Upper lobe of right lung (tissue), 1 donor: ENCODE results near the gene PCDHB2. TPM values are rescaled to one million over a fixed set of nuclear protein-coding genes. Genes with fewer than 3 reads are reported as not detected.

Experiments used
- ATAC-seq: fragments of 200-7000 bp; cut with Tn5 transposase; one replicate; pipeline ENCODE4 v1.9.1; 2020; ENCODE audit warnings: mild to moderate bottlenecking, moderate library complexity
- DNase-seq: peaks from one replicate; pipeline ENCODE4 v3.0.0-alpha.2; 2020
- H3K27ac ChIP-seq: fragments of 200-600 bp; one replicate; pipeline ENCODE4 v1.8.0; 2022
- H3K27me3 ChIP-seq: fragments of 200-600 bp; one replicate; pipeline ENCODE4 v1.8.0; 2022; ENCODE audit warnings: mild to moderate bottlenecking
- H3K36me3 ChIP-seq: fragments of 200-600 bp; one replicate; pipeline ENCODE4 v1.8.0; 2022
- H3K4me1 ChIP-seq: fragments of 200-600 bp; one replicate; pipeline ENCODE4 v1.8.0; 2022
- H3K4me3 ChIP-seq: fragments of 200-600 bp; one replicate; pipeline ENCODE4 v1.8.0; 2022; ENCODE audit warnings: mild to moderate bottlenecking
- H3K9me3 ChIP-seq: fragments of 200-600 bp; one replicate; pipeline ENCODE4 v1.8.0; 2022
- intact Hi-C: fragments of 100-400 bp; cut with DNase I; formaldehyde crosslinking; loops from one replicate; pipeline ENCODE4 v1.11.0; 2022
- long read RNA-seq: library from polyadenylated mRNA; unstranded; transcript quantifications from one replicate; pipeline ENCODE4 v2.0.0, GENCODE V29; 2021
- total RNA-seq: library from RNA; stranded (reverse); fragmentation: NEBNext Ultra II Directional; extraction: Animal tissue kit (Norgen Biotek cat#: 25700); gene quantifications from one replicate; pipeline ENCODE4 v1.2.1, GENCODE V29; 2021
- TF ChIP-seq, protein P1 (sequence below): fragments of 200-600 bp; IDR thresholded peaks from one replicate; pipeline ENCODE4 v1.8.0; 2022; ENCODE audit warnings: antibody characterized with exemption
- donor health status: DM: no; HTN: yes; CAD: no; lungs with severe emphysema.

PCDHB2 gene
- 3.8 TPM for total RNA-seq
- long read RNA-seq, full-length matches to known transcripts, result 5 of 5 reads
- long read RNA-seq, partial matches to known transcripts, result 0 of 5 reads
- long read RNA-seq, other reads (novel, unspliced or antisense), result 0 of 5 reads

DNA sequence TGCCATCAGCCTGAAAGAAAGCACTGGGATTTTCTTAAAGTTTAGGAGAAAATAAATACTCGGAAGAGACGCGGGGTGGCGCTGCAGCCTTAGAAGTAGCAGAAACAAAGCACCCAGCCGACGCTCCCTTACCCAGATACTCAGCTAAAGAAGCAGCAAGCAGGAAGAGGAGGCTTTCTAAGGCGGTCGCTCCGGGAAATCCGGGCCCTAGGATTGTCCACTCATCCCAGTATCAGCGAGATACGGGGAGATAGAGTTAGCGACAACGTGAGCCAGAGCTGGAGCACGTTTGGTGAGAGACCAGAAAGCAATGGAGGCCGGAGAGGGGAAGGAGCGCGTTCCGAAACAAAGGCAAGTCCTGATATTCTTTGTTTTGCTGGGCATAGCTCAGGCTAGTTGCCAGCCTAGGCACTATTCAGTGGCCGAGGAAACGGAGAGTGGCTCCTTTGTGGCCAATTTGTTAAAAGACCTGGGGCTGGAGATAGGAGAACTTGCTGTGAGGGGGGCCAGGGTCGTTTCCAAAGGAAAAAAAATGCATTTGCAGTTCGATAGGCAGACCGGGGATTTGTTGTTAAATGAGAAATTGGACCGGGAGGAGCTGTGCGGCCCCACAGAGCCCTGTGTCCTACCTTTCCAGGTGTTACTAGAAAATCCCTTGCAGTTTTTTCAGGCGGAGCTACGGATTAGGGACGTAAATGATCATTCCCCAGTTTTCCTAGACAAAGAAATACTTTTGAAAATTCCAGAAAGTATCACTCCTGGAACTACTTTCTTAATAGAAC is at the start of gene PCDHB2:
Gene PCDHB2, plus strand, starts transcription at position 135 of the 782 bp plus-strand sequence. Its CDS starts 176 bp downstream, at position 311.
- ATAC-seq, result peak; percentile 53
- Histone ChIP-seq H3K27ac (no peak within 1 kb of the TSS), H3K27me3 (peaks cover 11% of the 10 kb centered on the region), H3K9me3 (peaks cover 4% of the 10 kb centered on the region), H3K4me1 (no peaks in the 10 kb centered on the region), H3K4me3 (peak within 1 kb of the TSS; percentile 36), H3K36me3 (no peaks in the 10 kb centered on the region)
- intact Hi-C loops, result no loop called here
- TF ChIP-seq, protein P1, sequence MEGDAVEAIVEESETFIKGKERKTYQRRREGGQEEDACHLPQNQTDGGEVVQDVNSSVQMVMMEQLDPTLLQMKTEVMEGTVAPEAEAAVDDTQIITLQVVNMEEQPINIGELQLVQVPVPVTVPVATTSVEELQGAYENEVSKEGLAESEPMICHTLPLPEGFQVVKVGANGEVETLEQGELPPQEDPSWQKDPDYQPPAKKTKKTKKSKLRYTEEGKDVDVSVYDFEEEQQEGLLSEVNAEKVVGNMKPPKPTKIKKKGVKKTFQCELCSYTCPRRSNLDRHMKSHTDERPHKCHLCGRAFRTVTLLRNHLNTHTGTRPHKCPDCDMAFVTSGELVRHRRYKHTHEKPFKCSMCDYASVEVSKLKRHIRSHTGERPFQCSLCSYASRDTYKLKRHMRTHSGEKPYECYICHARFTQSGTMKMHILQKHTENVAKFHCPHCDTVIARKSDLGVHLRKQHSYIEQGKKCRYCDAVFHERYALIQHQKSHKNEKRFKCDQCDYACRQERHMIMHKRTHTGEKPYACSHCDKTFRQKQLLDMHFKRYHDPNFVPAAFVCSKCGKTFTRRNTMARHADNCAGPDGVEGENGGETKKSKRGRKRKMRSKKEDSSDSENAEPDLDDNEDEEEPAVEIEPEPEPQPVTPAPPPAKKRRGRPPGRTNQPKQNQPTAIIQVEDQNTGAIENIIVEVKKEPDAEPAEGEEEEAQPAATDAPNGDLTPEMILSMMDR, result peak; percentile 36
- no peak for DNase-seq

DNA sequence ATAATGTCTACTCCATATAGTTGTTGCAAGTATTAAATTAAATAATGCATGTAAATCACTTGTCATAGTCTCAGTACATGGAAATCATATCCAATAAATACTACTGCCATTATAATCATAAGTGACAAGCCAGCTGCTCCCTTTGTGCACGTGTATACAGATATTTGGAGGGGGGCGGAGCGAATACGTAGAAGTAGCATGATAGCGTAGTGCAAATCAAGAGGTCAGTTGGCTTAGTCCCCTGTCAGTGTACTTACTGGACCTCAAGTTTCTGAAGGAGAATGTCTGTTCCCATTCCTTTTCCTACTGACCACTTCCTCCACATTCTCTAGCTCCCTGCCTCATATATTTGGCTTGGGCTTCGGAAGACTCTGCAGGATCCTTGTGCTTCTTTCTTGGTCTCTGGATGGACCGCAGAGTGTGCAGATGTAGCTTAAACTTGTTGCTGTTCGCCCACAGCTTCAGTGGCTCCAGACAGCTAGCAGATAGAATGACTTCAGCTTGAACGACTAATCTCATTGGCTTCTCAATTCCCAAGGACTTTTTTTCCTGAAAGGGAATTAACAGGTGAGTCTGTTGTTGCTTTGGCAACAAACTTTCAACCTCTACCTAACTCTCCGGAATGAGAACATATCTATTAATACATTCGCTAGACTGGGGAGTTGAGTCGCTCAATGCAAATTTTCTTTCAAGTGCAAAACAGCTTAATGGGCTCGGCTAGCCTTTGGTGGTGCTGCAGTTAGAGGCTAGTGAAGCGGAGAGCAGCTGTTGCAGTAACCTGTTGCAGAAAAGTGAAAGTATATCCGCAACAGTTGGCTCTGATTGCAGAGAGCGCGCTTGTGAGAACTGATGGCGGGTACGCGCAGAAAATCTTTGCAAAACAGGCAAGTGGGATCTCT is 43.5 kb upstream of the PCDHB2 start, which contains the start of gene PCDHB1:
Gene PCDHB1, plus strand, starts transcription at position 753 of the 899 bp plus-strand sequence. Its CDS starts 97 bp downstream, at position 850.
- H3K4me3 ChIP-seq, result peak within 1 kb of the TSS; percentile 50
- DNase-seq (no peak), ATAC-seq (peak; percentile 55)
- no peaks in the 10 kb centered on the region for H3K4me1 ChIP-seq
- peaks cover 6% of the 10 kb centered on the region for H3K27me3 ChIP-seq
- TF ChIP-seq, protein P1, result no peak
- intact Hi-C loops, result no loop called here
- no peaks in the 10 kb centered on the region for H3K9me3 ChIP-seq
- H3K36me3 ChIP-seq, result no peaks in the 10 kb centered on the region
- no peak within 1 kb of the TSS for H3K27ac ChIP-seq

DNA sequence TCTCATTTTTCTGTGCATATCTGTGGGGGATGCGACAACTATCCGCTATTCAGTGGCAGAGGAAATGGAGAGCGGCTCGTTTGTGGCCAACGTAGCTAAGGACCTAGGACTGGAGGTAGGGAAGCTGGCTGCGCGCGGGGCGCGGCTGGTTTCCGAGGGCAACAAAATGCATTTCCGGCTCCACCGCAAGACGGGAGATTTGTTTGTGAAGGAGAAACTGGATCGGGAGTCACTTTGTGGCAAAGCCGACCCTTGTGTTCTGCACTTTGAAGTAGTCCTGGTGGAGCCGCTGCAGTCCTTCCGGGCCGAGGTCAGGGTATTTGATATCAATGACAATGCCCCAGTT is 42.9 kb upstream of the PCDHB2 start:
- H3K9me3 ChIP-seq, result no peaks in the 10 kb centered on the region
- peaks cover 6% of the 10 kb centered on the region for H3K27me3 ChIP-seq
- TF ChIP-seq, protein P1, result no peak
- no peak overlapping the region for H3K27ac ChIP-seq
- DNase-seq (no peak), ATAC-seq (peak; percentile 52)
- no peaks in the 10 kb centered on the region for H3K36me3 ChIP-seq
- intact Hi-C loops, result no loop called here
- no peaks in the 10 kb centered on the region for H3K4me1 ChIP-seq
- H3K4me3 ChIP-seq, result peak overlapping the region; percentile 50

DNA sequence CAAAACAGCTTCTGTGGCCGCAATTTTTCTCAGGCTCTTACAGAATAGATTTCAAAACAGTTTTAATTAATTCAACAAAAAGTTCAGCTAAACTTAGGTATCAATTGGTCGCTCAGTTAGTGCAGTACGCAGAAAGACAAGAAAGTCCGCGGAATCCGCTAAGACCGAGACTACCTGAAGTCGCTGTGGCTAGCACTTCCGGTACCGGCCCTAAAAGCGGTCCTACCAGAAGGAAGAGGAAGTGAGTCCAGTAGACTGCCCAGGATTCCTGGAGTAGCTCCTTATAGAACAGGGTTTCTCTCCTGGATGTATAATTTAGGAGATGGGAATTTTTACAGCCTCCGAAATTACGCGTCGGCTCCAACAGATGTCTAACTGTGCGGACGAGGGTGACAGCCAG is 16.6 kb upstream of the PCDHB2 start:
- Histone ChIP-seq H3K9me3 (no peaks in the 10 kb centered on the region), H3K36me3 (no peaks in the 10 kb centered on the region), H3K27me3 (peaks cover 15% of the 10 kb centered on the region), H3K4me1 (no peaks in the 10 kb centered on the region), H3K27ac (no peak overlapping the region), H3K4me3 (no peak overlapping the region)
- intact Hi-C loops, result no loop called here
- ATAC-seq, result no peak
- no peak for DNase-seq
- TF ChIP-seq, protein P1, result no peak

DNA sequence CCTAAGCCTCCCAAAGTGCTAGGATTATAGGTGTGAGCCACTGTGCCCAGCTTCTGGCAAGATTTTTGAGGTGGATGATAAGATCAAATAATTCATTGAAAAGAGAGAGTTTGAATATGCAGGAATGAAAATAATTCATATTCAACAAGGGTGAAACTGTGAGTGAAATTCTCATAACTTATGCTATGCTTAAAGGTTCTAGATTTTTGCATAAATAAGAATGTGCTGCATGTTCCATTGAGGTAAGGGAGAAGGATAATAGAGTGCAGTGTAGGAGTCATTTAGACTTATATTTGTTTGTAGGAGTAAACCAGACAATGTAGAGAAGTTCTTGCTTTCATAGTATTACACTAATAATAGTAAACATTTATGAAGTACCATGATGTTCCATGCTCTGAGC is 12.2 kb upstream of the PCDHB2 start:
- H3K36me3 ChIP-seq, result no peaks in the 10 kb centered on the region
- no peak overlapping the region for H3K27ac ChIP-seq
- no peaks in the 10 kb centered on the region for H3K4me1 ChIP-seq
- H3K27me3 ChIP-seq, result no peaks in the 10 kb centered on the region
- no peak overlapping the region for H3K4me3 ChIP-seq
- ATAC-seq, result no peak
- TF ChIP-seq, protein P1, result no peak
- intact Hi-C loops, result no loop called here
- no peaks in the 10 kb centered on the region for H3K9me3 ChIP-seq
- no peak for DNase-seq
